Stimulated activated CD4-positive, alpha-beta T cell treated with anti-CD3 and anti-CD28 coated beads, Interleukin-4, amount 100 ng/mL, for 48 hours (primary cell): ENCODE results near the gene PCDHGC3.
A peak's percentile ranks its signal among the peaks of the same experiment; 100 is the strongest.

Experiments
- DNase-seq, 2 donors: peaks; one replicate each; pipeline ENCODE4 v3.0.0-alpha.2; 2020; ENCODE audit warnings: low read depth in 2 of 2

The PCDHGC3 gene

DNA sequence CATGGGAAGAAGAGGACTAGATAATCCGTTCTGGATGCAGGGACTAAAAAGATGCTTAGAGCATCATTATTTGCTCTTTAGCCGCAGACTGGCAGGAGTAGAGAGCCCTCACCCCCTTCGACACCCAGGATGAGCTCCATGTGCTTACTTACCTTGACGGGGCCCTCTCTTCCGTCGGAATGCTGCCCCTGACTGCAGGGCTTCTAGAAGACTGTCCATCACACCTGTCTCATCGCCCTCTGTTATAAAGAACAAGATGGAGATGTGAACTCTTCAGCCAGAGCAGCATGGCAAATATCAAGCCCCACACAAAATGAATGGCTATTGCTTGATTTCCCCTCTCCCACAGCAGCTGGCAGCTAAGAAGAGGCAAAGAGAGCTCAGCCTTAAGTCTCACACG lies 48.2 kb downstream of the PCDHGC3 start:
- no peak for DNase-seq

DNA sequence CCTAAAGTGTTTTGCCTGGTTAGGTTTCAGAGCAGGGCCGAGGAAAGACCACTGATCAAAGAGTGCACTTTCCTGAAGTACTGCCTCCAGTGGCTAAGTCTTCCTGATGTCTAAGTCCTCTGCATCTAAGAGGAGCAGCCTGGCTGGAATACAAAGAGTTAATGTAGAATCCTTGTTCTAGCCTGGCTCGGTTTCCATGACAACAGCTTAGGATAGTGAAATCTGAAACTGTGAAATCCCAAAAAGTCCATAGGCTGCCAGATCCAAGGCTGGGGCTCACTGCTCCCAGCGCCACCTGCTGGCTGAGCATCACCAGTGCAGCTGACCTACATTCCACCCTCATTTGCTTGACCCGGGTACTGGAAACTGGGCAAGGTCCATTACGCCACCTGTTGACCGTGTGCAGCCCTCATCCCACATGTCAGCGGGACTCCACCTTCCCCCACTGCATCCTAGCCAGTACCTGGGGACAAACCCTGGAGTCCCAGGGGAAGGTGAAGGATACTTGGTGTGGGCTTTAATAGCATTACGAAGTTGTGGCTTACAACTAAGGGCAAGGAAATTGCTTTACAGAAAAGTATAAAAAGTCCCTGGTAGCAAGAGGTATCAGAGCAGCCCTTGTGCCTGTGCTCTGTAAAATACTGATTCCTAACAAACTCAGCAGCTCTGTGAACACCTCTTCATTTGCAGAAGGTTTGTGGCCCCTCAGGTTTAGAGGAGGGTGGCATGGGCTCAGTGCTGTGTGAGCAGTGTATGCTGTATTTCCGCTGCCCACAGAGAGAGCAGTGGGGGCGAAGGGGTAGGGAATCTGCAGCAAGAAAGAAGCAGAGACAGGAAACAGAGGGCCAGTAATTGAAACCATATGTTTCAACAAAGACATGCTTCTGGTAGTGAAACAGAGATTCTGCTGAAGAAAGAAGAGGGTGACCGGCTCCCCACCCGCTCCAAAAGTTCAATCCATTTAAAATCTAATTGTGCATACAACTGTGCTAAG lies 49.1 kb downstream of the PCDHGC3 start:
- DNase-seq, result peak; percentile 15 to 28

DNA sequence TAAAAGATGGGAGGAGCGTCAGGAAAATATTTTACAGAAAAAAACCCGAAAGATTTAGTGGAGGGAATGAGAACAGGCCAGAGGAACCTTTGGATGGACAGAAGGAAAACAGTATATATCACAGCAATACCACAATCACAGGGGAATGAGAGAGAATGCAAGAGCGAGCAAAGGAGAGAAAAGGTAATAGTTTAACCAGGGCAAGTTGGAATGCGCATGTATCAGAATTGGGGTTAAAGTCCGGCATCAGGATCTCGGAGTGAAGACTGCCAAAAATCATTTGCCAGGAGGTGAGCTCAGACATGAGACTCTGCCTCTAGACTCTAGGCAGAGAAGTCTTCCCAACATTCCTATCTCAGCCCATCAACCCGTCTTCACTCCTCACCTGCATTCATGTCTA lies 49.9 kb downstream of the PCDHGC3 start:
- DNase-seq, result no peak

DNA sequence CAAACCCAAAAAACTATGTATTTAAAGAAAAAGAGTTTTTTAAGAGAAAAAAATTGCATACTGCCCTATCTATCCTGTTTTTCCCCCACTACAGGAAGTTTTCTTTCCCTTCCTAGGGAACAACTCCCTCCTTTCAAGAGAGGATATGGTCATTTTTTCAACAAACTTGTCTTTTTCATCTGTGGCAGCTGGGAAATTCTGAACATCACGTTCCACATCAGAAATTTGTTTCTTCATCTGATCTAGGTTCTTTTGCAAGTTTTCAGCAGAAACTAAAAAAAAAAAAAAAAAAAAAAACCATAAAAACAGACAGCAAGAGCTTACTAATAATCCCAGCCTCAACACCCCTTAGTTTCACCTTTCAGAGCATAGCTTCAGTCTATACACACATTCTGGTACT lies 51.7 kb downstream of the PCDHGC3 start:
- no peak for DNase-seq
